ENCODE data around the gene SLC6A12.

GRCh38 chr12:195156-195555, 18.8 kb downstream of the SLC6A12 start:
- no peak for TF ChIP-seq CTCF (IDR thresholded peaks at IDR 0.05)
- no peak for TF ChIP-seq POLR2A (IDR thresholded peaks at IDR 0.05)

All from Peyer's patch (tissue), 4 donors.